ENCODE measurements around the gene ABCE1.

ABCE1 gene
- total RNA-seq: 41.8 to 221 (median 144) reads per million in 17 experiments

DNA sequence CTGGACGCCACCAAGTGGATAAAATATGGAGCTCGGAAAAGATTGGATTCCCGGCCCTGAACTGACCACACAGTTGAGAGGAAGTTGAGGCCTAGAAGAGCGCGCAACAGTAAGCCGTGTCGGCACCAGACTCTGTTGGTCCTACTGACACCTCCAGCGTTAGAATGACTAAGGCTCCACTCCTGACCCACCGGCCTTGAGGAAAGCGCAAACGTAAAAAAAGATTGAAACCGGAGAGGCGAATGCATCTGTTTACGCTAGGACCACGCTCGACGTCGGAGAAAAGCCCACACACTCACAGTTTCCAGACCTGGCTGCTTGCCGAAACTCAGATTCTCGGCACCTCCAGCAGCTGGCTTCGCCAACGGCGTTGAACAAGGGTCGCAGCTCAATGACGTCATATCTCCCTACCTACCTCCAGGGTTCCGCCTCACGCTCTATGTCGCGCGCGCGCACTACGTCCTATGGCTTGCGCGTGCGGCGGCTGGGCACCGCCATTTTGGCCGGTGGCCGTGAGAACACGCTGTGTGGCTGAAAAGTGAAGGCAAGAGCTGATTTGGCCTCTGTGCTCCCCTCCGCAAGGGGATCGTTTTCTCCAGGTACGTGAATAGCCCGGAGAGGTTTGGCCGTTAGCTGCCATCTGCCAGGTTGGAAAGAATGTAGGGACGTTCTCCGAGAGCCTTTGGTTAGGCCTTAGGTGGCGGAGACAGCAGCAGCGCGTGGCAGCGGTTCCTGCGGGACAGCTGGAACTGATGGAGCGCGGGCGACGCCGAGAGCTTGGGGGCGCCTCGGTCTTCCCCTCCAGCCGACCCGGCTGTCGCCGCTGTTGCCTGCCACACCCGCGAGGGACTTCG, at the start of gene ABCE1, which contains the start of gene ANAPC10:
ABCE1 (plus strand) TSS at position 491 of the 854 bp plus-strand sequence. CDS start 6,102 bp downstream, outside the sequence.
ANAPC10 (minus strand) TSS at position 376 of the 854 bp plus-strand sequence. CDS start 2,097 bp downstream, outside the sequence.
- peak; percentile 98 to 100 (median 99) for DNase-seq

DNA sequence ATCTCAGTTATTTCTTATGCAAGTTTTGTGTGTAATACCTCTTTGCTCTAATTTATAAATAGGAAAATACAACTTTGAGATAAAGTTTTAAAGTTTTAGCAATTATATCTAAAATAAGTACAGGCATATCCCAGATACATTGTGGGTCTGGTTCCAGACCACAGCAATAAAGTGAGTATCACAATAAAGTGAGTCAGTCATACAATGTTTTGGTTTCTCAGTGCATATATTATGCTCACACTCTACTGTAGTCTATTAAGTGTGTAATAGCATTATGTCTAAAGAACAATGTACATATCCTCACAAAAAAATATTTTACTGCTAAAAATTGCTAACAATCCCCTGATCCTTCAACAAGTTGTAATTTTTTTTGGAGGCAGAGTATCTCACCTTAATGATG, 49.3 kb upstream of the ABCE1 start:
- no peak for DNase-seq

DNA sequence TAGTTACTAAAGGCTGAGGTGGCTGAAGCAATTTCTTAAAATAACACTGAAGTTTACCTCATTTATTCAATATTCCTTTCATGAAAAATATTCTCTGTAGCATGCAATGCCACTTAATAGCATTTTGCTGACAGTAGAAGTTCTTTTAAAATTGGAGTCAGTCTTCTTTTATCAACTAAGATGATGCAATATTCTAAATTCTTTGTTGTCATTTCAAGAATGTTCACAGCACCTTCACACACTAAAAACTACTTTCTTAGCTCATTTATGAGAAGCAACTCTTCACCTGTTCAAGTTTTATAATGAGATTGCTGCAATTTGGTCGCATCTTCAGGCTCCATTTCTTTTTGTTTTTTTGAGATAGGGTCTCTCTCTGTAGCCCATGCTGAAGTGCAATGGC, 48.9 kb upstream of the ABCE1 start:
- DNase-seq: no peak

DNA sequence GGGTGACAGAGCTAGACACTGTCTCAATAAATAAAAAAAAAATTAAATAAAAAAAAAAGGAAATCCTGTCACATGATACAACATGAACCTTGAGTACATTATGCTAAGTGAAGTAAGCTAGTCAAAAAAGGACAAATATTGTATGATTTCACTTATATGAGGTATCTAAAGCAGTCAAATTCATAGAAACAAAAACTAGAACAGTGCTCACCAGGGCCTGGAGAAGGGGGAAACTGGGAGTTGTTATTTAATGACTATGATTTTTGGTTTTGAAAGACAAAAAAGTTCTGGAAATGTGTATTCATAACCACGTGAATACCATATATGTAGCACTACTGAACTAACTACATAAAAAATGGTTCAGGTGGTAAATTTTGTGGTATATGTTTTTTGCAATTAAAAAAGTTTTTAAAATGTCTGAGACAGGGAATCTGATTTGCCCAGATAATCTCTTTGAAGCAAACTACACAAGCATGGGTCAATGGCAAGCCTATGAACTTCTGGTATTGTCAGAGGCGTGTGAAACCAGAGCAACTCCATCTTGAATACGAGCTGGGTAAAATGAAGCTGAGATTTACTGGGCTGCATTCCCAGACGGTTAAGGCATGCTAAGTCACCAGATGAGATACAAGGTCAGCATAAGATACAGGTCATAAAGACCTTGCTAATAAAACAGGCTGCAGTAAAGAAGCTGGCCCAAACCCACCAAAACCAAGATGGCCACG, 42.4 kb upstream of the ABCE1 start:
- no peak for DNase-seq

DNA sequence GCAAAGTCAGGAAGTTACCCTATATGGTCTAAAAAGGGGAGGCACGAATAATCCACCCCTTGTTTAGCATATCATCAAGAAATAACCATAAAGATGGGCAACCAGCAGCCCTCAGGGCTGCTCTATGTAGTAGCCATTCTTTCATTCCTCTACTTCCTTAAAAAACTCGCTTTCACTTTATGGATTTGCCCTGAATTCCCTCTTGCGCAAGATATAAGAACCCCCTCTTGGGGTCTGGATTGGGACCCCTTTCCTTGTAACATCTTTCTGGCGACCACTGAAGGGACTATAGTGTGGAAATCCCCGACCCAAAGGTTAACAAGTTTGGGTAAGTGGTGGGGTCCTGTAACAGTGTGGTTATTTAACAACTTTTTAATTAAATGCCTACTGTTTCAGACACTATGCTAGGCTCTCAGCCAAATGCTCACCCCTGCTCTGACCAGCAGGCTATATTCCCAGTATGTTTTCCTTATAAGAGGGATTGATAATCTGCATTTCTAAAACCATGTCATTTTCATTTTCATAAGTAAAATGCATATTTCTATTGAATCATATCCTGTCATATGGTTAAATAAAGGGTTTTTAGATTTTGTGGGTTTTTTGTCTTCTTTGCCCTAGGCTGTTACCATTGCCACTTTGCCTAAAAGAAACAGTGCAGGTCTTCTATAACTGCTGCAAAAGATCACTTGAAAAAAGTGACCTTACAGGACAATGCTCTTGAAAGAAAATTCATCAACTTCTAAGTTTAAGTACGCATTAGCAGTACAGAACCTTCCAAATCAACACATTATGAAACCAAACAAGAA, 41.6 kb upstream of the ABCE1 start:
- no peak for DNase-seq

DNA sequence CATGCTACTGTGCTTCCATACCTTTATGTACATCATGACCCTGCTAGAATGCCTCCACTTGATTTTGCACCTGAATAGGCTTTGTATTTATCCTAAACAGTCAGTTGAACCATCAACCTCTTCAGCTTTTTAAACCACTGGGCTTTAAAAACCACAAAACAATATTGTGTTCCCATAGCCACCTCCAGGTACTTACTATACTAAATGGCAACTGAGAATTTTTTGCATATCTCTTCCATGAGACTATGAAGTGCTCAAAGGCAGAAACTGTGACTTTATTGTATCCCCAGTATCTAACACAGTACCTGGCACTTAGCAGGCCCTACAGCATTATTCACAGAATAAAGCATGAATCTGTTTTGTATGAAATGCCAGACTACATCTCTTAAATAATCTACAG, 39.9 kb upstream of the ABCE1 start:
- no peak for DNase-seq

DNA sequence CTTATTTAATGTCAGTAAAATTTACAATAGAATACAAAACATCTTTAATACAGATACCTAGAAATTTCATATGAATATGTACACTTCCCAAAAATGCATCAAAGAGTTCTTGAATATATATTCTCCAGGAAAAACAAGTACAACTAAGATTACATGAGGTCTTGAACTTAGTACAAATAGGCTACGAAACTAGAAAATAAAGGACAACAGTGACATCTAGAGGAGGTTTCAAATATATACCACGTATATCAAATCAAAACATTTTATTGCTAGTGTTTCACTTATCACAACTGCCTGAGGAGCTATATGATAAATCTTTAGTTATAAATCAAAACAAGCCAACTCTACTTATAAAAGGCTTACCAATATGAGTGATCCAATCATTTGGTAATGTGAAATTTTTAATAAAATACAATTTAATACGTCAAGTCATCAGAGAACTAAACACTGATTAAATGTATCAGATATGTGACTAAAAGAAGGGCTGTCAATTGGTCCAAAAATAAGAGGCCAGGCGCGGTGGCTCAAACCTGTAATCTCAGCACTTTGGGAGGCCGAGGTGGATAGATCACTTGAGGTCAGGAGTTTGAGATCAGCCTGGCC, 36.7 kb upstream of the ABCE1 start:
- peak in 2 of 4 experiments; percentile 66 to 75 for DNase-seq

DNA sequence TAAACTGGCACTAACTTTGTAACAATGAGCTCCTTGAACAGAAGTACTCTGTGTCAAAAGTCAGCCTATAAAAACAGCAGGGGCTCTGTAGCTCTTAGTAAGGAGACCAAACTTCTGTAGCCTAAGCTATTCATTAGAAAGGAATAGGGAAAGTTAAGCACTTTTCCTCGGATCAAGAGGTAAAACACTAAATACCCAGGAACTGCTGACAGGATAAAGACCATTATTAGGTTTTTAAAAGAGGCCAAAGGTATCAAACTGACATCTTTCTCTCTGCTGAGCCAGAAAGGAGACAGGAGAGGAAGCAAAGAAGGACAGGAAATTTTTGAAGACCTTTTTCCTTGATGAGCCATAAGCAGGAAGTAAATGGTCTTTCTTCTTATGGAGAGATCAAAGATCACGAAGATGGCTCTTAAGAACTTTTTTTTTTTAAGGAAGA, 32.0 kb upstream of the ABCE1 start:
- DNase-seq: no peak

DNA sequence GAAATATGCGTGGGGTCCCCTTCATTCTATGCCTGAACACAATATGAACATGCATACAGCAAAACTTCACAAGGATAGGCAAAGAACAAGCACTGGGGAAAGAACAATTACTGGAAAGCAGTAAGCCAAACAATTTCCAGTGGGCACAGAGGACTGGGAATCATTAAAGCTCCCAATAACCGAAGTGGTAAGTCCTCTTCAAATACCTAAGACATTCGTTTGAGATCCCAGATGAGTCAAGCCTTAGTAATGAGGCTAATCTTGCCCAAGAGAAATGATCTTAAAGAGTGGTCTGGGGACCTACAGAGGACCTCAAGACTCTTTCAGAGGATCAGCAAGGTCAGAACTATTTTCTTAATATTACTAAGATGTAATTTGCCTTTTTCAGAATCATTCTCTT, 28.8 kb upstream of the ABCE1 start:
- no peak for DNase-seq

DNA sequence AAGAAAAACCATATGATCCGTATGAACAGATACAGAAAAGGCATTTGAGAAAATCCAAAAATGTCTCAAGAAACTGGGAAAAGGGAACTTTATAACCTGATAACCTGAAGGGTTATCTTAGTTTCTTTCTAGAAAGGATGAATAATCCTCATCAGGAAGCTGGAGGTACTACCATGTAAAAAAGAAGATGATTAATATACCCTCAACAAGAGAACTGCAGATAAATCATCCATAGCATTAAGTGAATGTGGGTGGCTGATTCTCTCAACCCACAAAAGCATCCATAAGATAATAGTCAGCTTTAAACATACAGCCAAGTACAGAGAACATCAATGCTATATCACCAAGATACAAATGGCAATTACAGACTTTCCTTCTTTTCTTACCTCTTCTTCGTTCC, 26.6 kb upstream of the ABCE1 start:
- no peak for DNase-seq

DNA sequence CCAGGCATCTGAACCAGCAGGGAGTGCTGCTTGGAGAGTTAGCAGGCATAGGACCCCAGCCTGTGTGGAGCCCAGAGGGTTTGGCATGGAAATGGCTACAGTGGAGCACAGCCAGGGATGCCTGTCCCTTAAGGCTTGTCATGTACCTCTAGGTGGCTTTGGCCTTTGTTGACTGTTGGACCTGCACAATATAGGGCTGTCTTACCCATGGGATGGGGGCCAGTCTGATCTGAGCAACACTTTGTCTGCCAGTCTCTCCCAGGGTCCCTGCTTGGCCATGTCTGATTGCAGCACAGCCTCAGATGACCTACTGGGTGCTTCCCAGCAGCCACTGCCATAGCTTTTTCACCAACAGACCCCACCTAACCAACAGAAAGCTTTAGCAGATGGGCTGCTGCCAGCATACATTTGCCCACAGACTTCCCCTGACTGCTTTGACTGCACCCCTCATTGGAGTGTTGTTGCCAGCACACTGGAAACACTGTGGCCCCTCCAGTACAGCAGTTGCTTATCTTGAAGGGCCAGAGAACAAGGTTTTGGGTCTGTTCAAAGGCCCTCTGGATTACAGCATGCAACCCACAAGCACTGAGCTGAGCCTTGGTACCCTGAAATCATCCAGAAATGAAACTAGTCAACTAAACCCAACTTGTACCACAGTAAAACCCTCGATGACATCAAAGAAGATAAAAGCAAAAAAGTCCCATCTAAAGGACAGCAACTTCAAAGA, 22.2 kb upstream of the ABCE1 start:
- no peak for DNase-seq

DNA sequence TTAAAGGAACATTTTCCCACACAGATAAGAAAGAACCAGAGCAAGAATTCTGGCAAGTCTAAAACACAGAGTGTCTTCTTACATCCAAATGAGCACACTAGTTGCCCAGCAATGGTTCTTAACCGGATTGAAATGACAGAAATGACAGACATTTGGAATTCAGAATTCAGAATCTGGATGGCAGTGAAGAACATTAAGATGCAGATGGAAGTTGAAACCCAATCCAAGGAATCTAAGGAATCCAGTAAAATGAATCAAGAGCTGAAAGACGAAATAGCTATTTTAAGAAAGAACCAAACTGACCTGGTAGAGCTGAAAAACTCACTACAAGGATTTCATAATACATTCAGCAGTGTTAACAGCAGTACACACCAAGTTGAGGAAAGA, 21.6 kb upstream of the ABCE1 start:
- no peak for DNase-seq

DNA sequence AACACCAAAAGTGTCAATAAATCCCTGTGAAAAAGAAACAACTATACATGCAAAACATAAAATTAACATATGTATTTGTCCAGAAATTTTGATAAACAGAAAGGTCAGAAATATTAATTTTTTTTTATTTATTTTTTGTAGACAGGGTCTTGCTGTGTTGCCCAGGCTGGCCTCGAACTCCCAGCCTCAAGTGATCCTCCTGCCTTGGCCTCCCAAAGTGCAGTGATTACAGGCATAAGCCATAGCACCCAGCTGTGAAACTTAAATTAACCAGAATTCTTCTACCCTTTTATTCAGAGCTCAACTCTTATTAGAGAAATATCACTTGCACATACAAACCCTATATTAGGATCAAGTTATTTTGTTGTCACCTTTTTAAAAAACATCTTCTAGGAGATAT, 16.4 kb upstream of the ABCE1 start:
- DNase-seq: no peak

DNA sequence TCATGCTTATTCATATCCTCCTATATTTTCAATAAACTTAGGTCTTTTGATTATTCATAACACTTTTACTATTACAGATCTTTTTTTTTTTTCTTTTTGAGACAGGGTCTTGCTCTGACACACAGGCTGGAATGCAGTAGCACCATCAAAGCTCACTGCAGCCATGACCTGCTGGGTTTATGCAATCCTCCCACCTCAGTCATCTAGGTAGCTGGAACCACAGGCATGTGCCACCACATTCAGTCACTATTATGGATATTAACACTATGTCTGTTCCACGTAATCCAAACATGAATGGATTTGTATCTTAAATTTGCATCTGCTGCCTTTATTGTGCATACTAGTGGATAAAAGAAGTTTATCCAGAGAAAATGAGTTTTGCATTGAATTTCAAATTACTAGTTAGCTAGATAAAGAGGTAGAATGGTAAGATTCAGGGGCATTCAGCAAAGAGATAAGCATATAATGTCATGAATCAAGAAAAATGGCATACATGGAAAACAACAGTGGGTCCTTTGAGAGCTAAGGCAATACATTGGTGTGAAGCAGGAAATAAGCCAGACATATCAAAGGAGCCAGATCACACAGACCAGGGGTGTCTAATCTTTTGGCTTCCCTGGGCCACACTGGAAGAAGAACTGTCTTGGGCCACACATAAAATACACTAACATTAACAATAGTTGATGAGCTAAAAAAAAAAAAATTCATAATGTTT, 14.1 kb upstream of the ABCE1 start:
- DNase-seq: no peak

DNA sequence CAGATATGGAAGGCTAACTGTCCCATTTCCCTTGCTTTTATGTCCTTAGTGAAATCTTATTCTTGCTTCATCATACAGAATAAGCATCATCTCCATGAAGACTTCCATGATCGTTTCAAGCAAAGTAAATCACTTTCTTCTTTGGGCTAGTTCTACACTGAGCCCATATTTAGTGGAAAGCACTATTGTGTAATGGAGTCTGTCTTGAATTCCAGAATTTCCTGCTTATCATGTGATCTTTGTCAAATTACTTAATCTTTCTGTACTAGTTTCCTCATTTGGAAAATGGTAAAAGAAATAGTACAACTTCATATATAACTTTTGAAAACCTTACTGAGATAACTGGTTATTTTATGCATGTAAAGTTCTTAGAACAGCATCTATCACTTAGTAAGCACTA, 7.7 kb upstream of the ABCE1 start:
- DNase-seq: peak in 2 of 4 experiments; percentile 54 to 62

DNA sequence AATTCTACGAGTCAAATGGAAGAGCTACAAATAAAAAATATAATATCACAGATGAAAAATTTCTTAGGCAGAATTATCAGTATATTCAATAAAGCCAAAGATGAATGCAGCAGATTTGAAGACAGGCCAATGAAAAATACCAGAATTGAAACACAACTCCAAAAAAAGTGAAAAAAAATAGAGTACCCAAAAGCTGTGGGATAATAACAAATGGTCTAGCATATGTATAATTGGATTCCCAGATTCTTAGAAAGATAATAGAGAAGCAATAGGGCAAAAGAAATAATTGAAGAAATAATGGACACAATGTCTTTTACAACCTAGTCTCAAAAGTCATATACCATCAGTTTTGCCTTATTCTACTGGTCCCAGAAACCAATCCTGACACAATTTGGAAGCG, 4.5 kb upstream of the ABCE1 start:
- no peak for DNase-seq

DNA sequence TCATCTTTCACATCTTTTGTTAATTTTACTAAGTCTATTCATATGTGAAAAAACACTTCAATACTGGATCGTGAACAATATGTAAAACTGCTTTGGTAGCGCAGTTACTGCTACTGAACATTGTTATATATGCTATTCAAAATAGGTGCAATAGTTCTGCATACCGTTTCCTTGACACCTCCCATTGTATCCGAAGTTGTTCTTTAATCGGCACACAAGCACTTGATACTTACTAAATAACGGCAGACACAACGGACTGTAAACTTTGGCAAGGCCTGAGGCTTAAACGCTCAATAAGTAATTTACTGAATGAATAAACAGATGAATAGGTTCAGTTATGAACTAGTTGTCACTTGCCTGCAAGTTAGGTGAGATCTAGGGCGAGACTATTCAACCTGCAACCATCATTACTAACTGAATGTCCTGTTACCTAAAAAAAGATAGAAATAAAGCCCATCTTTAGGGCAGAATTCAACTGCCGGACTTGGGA, 735 bp upstream of the ABCE1 start:
- DNase-seq: peak in 1 of 4 experiments; percentile 2

DNA sequence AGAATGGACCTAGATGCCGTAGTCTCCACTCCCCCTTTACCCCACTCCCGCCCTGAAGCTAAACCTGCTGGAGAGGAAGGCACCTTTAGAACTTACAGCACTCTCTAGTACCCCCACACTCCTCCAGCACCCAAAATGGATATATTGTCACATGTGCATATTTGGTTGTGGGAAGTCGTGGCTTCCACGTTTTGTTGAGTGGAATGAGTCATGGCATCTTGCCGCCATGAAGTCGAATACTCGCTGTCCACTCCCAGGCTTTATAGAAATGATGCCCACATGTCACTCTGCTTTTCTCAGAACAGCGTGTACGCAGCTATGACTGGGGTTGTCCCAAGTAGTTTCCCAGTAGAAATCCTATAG, 545 bp downstream of the ABCE1 start:
- peak; percentile 68 to 88 (median 72) for DNase-seq

DNA sequence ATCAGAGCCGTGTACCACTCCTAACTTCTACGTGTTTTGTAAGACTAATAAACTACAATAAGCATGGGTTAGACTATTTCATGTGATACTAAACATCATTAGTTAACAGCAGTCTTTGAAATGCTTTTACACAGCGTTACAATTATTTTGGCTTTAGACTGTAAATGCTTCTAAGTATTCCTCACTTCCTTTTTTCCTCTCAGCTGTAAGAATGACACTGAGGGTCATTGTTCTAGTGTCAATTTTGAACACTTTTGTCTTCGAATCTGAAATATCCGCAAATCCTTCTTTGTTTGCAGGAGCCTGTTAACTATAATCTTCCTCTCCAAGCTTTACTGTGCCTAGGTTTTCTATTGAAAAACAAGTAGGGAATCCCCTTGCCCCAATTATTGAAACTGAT, 1.5 kb downstream of the ABCE1 start:
- peak in 2 of 4 experiments; percentile 34 to 51 for DNase-seq

DNA sequence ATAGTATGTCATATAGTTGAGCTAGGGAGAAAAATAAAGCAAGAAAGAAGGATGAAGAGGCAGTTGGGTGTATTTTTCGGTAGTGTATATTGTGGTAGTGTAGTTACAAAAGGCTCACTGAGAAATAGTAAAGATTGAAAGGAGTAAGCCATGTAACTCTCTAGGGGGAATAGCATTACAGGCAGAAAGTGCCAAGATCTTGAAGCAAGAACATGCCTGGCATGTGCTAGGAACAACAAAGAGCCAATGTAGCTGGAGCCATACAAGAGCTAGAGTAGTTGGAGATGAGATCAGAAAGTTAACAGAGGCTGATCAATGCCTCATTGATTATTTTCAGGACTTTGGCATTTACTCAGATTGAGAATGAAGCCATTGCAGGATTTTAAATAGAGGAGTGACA, 3.0 kb downstream of the ABCE1 start:
- no peak for DNase-seq

DNA sequence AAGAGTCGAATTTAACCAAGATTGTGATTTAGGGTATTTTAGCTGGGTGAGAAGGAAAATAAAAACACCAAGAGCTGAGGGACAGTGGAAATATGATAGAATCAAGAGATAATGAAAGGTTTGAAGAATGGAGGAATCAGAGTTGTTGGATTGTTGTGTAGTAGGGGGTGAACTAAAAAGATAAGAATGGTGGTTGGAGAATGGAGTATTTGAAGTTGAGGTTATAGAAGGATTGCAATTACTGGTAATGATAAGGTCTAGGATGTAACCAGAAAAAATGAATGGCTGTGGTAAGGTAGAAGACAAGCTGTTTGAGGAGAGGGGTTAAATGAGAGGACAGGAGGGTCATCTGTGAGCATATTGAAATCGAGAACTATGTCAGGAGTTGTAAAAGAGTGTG, 4.5 kb downstream of the ABCE1 start:
- no peak for DNase-seq
